Cardiac fibroblast (primary cell): Measurements from ENCODE around the gene EEF2.

ENCODE experiments used
- DNase-seq, 2 donors: peaks; one replicate each; pipeline versions ENCODE4 v3.0.0 to v3.0.0-alpha.2; 2010; ENCODE audit warnings: low read depth in 2 of 2
- H3K4me3 ChIP-seq, 2 donors: replicated peaks in 1 of 2; 1 replicate in 1 of 2; 2 replicates in 1 of 2; pipeline ENCODE4 v1.5.1; 2011; ENCODE audit warnings: low read depth in 2 of 2, low read length in 2 of 2, mild to moderate bottlenecking in 2 of 2, moderate library complexity in 1 of 2
- CTCF ChIP-seq: IDR thresholded peaks from one replicate; pipeline ENCODE4 v1.5.1; 2011; ENCODE audit warnings: low read depth, mild to moderate bottlenecking, low read length, inconsistent platforms

The EEF2 gene

GRCh38 chr19:3983542-3983914, 1.7 kb downstream of the EEF2 start:
- peak overlapping the region; percentile 68 to 95 for H3K4me3 ChIP-seq
- DNase-seq, result no peak
- TF ChIP-seq CTCF, result no peak

GRCh38 chr19:3982701-3983541, 2.3 kb downstream of the EEF2 start:
- H3K4me3 ChIP-seq, result peak overlapping the region; percentile 68 to 95
- peak in 1 of 2 donors; percentile 72 for DNase-seq
- no peak for TF ChIP-seq CTCF

GRCh38 chr19:3981736-3982681, 3.3 kb downstream of the EEF2 start:
- no peak for TF ChIP-seq CTCF
- H3K4me3 ChIP-seq, result no peak overlapping the region
- no peak for DNase-seq

DNA sequence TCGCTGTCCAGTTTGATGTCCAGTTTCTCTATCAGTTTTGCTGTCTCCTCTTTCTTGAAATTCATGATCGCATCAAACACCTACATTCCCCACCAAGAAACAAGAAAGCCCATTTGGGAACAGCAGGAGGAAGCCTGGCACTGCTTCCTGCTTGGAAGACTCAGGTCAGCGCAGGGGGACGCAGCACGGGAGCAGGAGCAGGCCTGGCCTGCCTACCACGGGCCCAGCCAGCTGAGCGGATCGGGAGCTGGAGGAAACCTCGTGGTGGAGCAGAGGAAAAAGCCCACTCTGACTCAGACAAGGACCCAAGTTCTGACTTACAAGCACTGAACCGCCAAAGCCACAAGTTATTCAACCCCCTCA, 3.9 kb downstream of the EEF2 start:
- no peak for TF ChIP-seq CTCF
- DNase-seq, result no peak
- H3K4me3 ChIP-seq, result no peak overlapping the region

DNA sequence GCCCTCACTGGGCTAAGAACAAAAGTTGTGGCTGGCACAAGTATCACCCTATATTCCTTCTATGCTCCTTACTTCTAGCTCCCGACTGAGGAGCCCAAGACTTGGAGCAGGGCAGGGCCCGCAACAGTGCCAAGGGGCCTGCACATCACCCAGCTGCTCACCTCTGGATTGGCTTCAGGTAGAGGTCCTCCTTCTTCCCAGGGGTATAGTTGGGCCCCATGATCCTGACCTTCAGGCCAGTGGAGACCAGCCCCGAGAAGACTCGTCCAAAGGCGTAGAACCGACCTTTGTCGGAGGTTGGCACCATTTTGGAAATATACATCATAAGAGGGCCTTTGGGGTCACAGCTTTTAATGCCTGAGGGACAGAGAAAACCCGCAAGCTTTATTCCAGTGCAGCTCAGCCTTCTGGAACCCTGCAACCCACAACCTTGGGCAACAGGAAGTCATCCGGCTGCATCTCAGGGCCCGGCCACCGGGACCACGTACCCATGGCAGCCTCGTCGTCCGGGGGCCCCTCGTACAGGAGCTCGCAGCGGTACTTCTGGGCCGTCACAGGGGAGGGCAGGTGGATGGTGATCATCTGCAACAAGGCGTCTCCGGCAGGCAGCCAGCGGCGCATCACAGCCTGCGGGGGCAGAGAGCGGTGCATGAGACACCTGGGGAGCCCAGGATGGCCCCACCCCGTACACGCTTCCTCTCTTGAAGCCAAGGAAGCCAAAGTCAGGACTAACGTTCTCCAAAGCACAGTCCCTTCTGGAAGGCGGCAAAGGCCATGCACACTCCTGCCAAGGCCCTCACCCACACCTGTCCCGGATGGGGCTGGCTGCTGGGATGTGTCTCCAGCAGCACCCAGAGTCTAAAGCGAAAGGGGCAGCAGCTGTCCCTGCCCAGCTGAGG, 4.7 kb downstream of the EEF2 start:
- no peak for DNase-seq
- no peak overlapping the region for H3K4me3 ChIP-seq
- no peak for TF ChIP-seq CTCF

DNA sequence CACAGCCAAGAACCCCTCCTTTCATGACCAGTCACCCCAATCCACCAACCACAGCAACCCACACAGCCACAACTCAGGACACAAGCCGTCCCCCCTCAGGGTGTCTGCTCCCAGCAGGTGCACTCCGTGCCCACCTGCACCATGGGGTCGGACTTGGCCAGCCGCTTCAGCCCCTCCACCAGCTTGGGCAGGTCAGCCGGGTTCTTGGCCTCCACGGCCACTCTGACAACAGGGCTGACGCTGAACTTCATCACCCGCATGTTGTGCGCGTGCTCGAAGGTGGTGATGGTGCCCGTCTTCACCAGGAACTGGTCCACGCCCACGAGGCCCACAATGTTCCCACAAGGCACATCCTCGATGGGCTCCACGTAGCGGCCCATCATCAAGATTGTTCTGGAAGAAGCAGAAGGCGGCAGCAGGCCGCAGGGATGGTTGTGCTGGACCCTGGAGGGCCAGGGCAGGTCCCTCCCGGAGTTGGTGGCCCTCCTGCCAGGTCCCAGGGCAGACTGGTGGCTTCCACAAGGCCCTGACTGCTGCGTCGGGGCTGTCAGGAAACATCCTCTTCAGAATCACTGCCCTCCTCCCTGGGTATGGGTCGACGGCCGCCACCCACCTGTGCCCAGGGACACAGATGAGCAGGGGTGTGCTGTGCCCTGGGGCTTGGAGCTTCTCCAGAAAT, 5.5 kb downstream of the EEF2 start:
- no peak for DNase-seq
- H3K4me3 ChIP-seq, result no peak overlapping the region
- no peak for TF ChIP-seq CTCF
